Ovary (tissue), 3 donors: ENCODE data around the gene CNR1.

Experiments used
- EP300 ChIP-seq: sonication (generic); formaldehyde crosslinking; IDR thresholded peaks from one replicate; pipeline ENCODE4 v1.6.1; 2017; ENCODE audit warnings: antibody characterized with exemption
- POLR2A ChIP-seq: fragments of 450-650 bp; IDR thresholded peaks from one replicate; pipeline ENCODE4 v1.6.1; 2017; ENCODE audit warnings: antibody characterized with exemption, mild to moderate bottlenecking, moderate library complexity
- TF ChIP-seq, protein P1 (sequence below), 3 donors: fragments of 450-650 bp in 2 of 3; fragments of 200-600 bp in 1 of 3; IDR thresholded peaks; one replicate each; pipeline versions ENCODE4 v1.5.1 to v1.8.0; 2016 to 2022; ENCODE audit warnings: antibody characterized with exemption in 3 of 3, mild to moderate bottlenecking in 1 of 3
- donor health status: DM: no; HTN: no; CAD: no.

GRCh38 chr6:88165844-88166492 lies at the start of gene CNR1:
- TF ChIP-seq EP300 (no peak), POLR2A (no peak)
- TF ChIP-seq, protein P1, sequence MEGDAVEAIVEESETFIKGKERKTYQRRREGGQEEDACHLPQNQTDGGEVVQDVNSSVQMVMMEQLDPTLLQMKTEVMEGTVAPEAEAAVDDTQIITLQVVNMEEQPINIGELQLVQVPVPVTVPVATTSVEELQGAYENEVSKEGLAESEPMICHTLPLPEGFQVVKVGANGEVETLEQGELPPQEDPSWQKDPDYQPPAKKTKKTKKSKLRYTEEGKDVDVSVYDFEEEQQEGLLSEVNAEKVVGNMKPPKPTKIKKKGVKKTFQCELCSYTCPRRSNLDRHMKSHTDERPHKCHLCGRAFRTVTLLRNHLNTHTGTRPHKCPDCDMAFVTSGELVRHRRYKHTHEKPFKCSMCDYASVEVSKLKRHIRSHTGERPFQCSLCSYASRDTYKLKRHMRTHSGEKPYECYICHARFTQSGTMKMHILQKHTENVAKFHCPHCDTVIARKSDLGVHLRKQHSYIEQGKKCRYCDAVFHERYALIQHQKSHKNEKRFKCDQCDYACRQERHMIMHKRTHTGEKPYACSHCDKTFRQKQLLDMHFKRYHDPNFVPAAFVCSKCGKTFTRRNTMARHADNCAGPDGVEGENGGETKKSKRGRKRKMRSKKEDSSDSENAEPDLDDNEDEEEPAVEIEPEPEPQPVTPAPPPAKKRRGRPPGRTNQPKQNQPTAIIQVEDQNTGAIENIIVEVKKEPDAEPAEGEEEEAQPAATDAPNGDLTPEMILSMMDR (IDR thresholded peaks at IDR 0.05) = no peak
